Fibroblast of the aortic adventitia (primary cell): ENCODE results near the gene PPID. TPM values are rescaled to one million over a fixed set of nuclear protein-coding genes. Genes with fewer than 3 reads are reported as not detected.

ENCODE experiments used
- DNase-seq: peaks from one replicate; pipeline ENCODE4 v3.0.0-alpha.2; 2010; ENCODE audit warnings: low read depth
- H3K4me3 ChIP-seq: 2 replicates; pipeline ENCODE4 v1.5.1; 2011; ENCODE audit warnings: low read depth, mild to moderate bottlenecking, control low read depth, low read length, moderate library complexity
- CTCF ChIP-seq: IDR thresholded peaks from 2 replicates; pipeline ENCODE4 v1.5.1; 2011; ENCODE audit warnings: mild to moderate bottlenecking, low read length, control low read depth, inconsistent platforms; ENCODE audit not compliant: insufficient read depth
- total RNA-seq: library from RNA; depleted of rRNA; stranded (reverse); fragments of >200 nt; gene quantifications from 2 replicates; pipeline ENCODE4 v1.2.3, GENCODE V29; 2012; ENCODE audit warnings: low replicate concordance

PPID gene
- total RNA-seq: 23.6 and 45.1 TPM in 2 replicates

- TF ChIP-seq CTCF: no peak
- H3K4me3 ChIP-seq: peak within 1 kb of the TSS; percentile 83
- DNase-seq: peak; percentile 73
These were observed at the start of gene PPID for GRCh38 chr4:158722917-158723793. PPID (minus strand) TSS chr4:158723396; CDS start chr4:158723288, 108 bp downstream.

DNA sequence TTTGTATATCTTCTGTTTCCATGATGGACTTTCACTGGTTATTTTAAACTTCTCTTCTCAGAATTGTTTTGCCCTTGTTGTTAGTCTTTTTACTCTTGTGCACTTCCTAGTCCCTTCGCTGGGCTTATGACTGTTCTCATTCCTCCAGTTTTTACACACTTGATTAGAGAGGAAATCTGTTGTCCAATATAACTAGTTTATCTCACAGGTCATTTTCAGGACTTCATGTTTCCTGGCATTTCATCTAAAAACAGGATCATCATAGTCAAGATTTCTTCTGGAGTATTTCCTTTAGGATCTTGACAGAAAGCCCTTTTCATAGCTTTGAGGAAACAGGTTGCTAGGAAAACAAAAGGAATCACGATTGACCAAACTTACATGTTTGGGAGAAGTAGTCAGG, 48.6 kb upstream of the PPID start:
- no peak for DNase-seq
- no peak overlapping the region for H3K4me3 ChIP-seq
- no peak for TF ChIP-seq CTCF

DNA sequence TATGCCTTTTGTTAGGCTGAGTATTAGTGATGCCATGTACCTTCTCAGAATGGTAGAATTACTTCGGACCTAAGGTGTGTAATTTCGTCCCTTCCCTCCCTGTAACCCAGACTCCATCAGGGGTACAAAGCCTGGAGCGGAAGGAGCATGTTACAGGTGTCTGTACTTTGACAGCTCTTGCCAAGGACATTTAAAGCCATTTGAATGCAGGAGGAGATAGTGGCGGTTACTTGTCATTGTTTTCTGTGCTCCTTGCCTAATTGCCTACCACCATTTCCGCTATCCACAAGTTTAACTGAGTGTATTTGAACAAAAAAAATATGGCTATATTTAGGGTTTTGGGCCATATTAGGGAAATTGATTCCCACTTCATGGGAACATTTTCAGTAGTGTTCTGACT, 47.5 kb upstream of the PPID start:
- DNase-seq: no peak
- peak overlapping the region; percentile 89 for H3K4me3 ChIP-seq
- no peak for TF ChIP-seq CTCF

DNA sequence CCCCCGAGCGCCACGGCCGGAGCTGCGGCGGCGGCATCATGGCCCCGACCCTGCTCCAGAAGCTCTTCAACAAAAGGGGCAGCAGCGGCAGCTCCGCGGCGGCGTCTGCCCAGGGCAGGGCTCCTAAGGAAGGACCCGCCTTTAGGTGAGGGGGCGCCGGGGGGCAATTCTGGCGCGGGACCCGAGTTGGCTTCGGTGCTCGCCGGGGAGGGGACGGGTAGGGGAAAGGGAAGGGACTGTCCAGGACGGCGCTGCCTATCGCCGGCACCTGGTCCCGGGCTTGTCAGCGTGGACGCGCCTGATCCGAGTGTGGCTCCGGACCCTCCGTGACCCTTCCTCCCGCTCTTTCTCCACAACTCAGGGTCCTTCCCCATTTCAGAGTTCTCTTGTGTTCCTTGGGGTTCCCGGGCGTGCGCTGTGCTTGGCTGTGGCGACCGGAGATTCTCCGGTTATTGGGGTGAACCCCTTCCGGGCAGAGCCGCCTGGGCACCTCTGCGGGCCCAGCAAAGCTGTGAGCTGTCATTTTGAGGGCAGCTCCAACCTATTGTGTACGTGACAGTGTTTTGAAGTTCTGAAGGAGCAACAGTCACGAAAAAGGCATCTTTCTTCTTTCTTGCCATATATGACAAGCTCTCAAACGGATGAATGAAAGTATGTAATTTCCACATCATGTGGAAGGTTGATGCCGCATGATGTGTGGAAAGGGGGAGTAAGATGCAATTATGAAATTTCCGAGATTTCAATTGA, 46.2 kb upstream of the PPID start:
- peak overlapping the region; percentile 89 for H3K4me3 ChIP-seq
- TF ChIP-seq CTCF: no peak
- no peak for DNase-seq

DNA sequence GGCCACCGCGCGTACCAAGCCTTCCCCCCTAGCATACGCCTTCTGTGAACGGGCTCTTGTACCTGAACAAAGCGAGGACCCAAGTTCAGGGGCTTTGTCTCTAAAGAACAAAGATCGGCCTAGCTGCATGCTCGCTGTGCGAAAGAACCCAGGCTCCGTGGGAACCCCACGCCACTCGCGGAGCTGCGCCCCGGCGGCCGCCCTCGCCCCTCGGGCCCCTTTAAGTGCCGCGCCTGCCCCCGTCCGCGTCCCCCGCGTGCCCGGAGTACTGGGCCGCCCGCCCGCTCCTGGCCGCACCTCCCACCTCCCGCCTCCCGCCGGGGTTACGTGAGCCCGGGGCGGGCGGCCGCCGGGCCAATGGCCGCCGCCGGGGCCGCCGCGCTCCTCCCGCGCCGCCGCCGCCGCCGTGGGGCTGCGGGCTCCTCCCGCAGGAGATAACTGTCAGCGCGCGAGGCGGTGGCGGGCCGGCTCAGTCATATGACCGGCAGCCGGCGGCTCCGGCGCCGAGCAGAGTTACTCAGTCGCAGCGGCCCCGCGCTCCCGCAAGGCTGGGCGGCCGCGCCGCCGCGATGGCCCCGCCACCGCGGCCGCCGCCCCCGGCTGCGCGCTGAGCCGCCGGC, 45.5 kb upstream of the PPID start, which contains the start of gene FNIP2:
TSS of gene FNIP2 (plus strand) at position 472 of the 620 bp plus-strand sequence. CDS start 187 bp downstream, outside the sequence.
- no peak for TF ChIP-seq CTCF
- DNase-seq: peak; percentile 57
- peak within 1 kb of the TSS; percentile 89 for H3K4me3 ChIP-seq

DNA sequence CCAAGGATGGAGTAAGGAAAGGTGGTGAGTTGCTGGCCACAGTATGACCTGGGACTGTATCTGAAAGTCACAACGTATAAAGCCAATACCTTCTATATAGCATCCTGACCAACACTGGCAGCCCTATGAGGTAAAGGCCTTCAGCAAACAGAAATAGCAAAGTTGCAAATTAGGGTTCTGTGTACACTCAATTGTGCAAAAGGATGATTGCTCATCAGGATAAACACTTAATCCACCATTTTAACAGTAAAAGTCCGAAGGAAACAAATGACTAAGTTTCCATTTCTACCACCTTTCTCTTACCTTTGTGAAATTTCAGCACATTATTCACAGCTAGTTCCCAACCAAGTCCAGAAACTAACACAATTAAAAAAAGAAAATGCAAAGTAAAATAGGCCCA, 44.3 kb upstream of the PPID start:
- TF ChIP-seq CTCF: no peak
- no peak for DNase-seq
- H3K4me3 ChIP-seq: no peak overlapping the region
